GM12878 (cell line): ENCODE results near the gene PLXNA4. TPM values are rescaled to one million over a fixed set of nuclear protein-coding genes. Genes with fewer than 3 reads are reported as not detected.

Source experiments
- ATAC-seq: fragments of 200-7000 bp; cut with Tn5 transposase; 3 replicates; pipeline ENCODE4 v1.9.1; 2020; ENCODE audit warnings: mild to moderate bottlenecking, moderate library complexity
- BruUV-seq: library from RNA; stranded (reverse); fragments of 400-500 nt; replicated peaks from 2 replicates; lab custom pipeline; 2021; lab: Mats Ljungman, UMichigan
- CTCF ChIA-PET: fragments of 300-600 bp; sonication (Branson Sonifier 250); formaldehyde crosslinking; extraction: SDS; loops from one replicate; lab custom pipeline; 2021; ENCODE audit warnings: inconsistent platforms; lab: Yijun Ruan, JAX
- POLR2A ChIA-PET: fragments of 350-600 bp; formaldehyde crosslinking; extraction: SDS; loops from one replicate; lab custom pipeline; 2021; ENCODE audit warnings: inconsistent platforms; lab: Charles Lee
- RAD21 ChIA-PET: fragments of 300-600 bp; sonication (Branson Sonifier 250); formaldehyde crosslinking; loops from one replicate; lab custom pipeline; 2023; ENCODE audit warnings: antibody characterized with exemption; ENCODE audit not compliant: unreplicated experiment; lab: Charles Lee
- SMC1A ChIA-PET: fragments of 300-600 bp; sonication (Branson Sonifier 250); formaldehyde crosslinking; loops from one replicate; lab custom pipeline; 2023; ENCODE audit not compliant: unreplicated experiment, uncharacterized antibody; lab: Charles Lee
- DNase-seq: peaks from one replicate; pipeline ENCODE4 v3.0.0-alpha.2; 2011; ENCODE audit warnings: low read depth, low spot score
- FAIRE-seq: peaks from 3 replicates; lab custom pipeline; 2011; peaks lifted over from hg19 to GRCh38; lab: Jason Lieb, UNC
- H2AFZ ChIP-seq: 2 replicates; pipeline ENCODE4 v1.6.0; 2011; ENCODE audit warnings: low read depth, low read length, control low read depth; ENCODE audit not compliant: control insufficient read depth
- H3K27ac ChIP-seq: 2 replicates; pipeline ENCODE4 v1.5.1; 2011; ENCODE audit warnings: control low read depth; ENCODE audit not compliant: control insufficient read depth, insufficient read depth
- H3K27me3 ChIP-seq, 2 experiments: replicated peaks in 1 of 2; 2 replicates each; pipeline versions ENCODE4 v1.6.0 to v1.6.1; 2011; ENCODE audit warnings: low read length in 1 of 2; ENCODE audit not compliant: control insufficient read depth in 2 of 2, insufficient read depth in 2 of 2
- H3K36me3 ChIP-seq, 2 experiments: 2 replicates each; pipeline ENCODE4 v1.5.1; 2011; ENCODE audit warnings: low read length in 1 of 2; ENCODE audit not compliant: control insufficient read depth in 2 of 2, insufficient read depth in 2 of 2
- H3K4me1 ChIP-seq: 2 replicates; pipeline ENCODE4 v1.6.1; 2011; ENCODE audit warnings: mild to moderate bottlenecking, low read length, moderate library complexity, mixed read lengths; ENCODE audit not compliant: control insufficient read depth, insufficient read depth
- H3K4me2 ChIP-seq: 2 replicates; pipeline ENCODE4 v1.6.0; 2011; ENCODE audit warnings: control low read depth; ENCODE audit not compliant: control insufficient read depth, insufficient read depth
- H3K4me3 ChIP-seq: fragments of 200-600 bp; sonication (generic); 2 replicates; pipeline ENCODE4 v1.5.1; 2016
- H3K79me2 ChIP-seq: 2 replicates; pipeline ENCODE4 v1.6.0; 2011; ENCODE audit warnings: low read length; ENCODE audit not compliant: control insufficient read depth, insufficient read depth
- H3K9ac ChIP-seq: 2 replicates; pipeline ENCODE4 v1.8.0; 2011; ENCODE audit warnings: low read length, control low read depth, mixed read lengths; ENCODE audit not compliant: control insufficient read depth, insufficient read depth
- H3K9me3 ChIP-seq: replicated peaks from 3 replicates; pipeline ENCODE4 v1.5.1; 2011; ENCODE audit warnings: mild to moderate bottlenecking, low read length; ENCODE audit not compliant: control insufficient read depth, insufficient read depth
- H4K20me1 ChIP-seq: 2 replicates; pipeline ENCODE4 v1.6.0; 2011; ENCODE audit not compliant: control insufficient read depth, insufficient read depth
- CBX3 ChIP-seq: fragments of 200-600 bp; sonication (generic); IDR thresholded peaks from 2 replicates; pipeline ENCODE4 v1.6.1; 2016; ENCODE audit warnings: low read depth, borderline replicate concordance
- CEBPB ChIP-seq, 2 experiments: fragments of 150-350 bp in 1 of 2; IDR thresholded peaks; 2 replicates each; pipeline ENCODE4 v1.6.1; 2012 to 2014; ENCODE audit warnings: low read depth in 2 of 2, low read length in 2 of 2, borderline replicate concordance in 1 of 2, inconsistent platforms in 1 of 2
- CREB1 ChIP-seq: IDR thresholded peaks from 2 replicates; pipeline ENCODE4 v1.6.1; 2012; ENCODE audit warnings: low read depth, mild to moderate bottlenecking, inconsistent platforms
- EGR1 ChIP-seq, 2 experiments: IDR thresholded peaks; 1 replicate in 1 of 2; 2 replicates in 1 of 2; pipeline ENCODE4 v1.6.1; 2011 to 2012; ENCODE audit warnings: low read depth in 2 of 2, low read length in 2 of 2, borderline replicate concordance in 1 of 2, mild to moderate bottlenecking in 1 of 2, moderate library complexity in 1 of 2
- ESRRA ChIP-seq: IDR thresholded peaks from 2 replicates; pipeline ENCODE4 v1.6.1; 2012; ENCODE audit warnings: mild to moderate bottlenecking, low read length, improper control_type of control experiment
- IKZF1 ChIP-seq: fragments of 450-650 bp; conservative IDR thresholded peaks from 2 replicates; pipeline ENCODE4 v1.6.1; 2017; ENCODE audit warnings: antibody characterized with exemption, mild to moderate bottlenecking
- IKZF2 ChIP-seq, 2 experiments: fragments of 450-650 bp; IDR thresholded peaks; 2 replicates each; pipeline ENCODE4 v1.6.1; 2017; ENCODE audit warnings: mild to moderate bottlenecking in 2 of 2, moderate library complexity in 2 of 2
- KLF5 ChIP-seq: fragments of 450-650 bp; IDR thresholded peaks from 2 replicates; pipeline ENCODE4 v1.6.1; 2014; ENCODE audit warnings: mild to moderate bottlenecking; ENCODE audit not compliant: partially characterized antibody
- LARP7 ChIP-seq: fragments of 450-650 bp; IDR thresholded peaks from 2 replicates; pipeline ENCODE4 v1.6.1; 2017; ENCODE audit warnings: mild to moderate bottlenecking
- MTA2 ChIP-seq: fragments of 450-650 bp; IDR thresholded peaks from 2 replicates; pipeline ENCODE4 v1.6.1; 2016; ENCODE audit warnings: low read depth, mild to moderate bottlenecking, moderate library complexity
- MTA3 ChIP-seq: IDR thresholded peaks from 2 replicates; pipeline ENCODE4 v1.6.1; 2012; ENCODE audit warnings: low read length, inconsistent platforms, borderline replicate concordance
- POLR2A ChIP-seq: IDR thresholded peaks from 2 replicates; pipeline ENCODE4 v1.6.1; 2011; ENCODE audit warnings: low read depth, mild to moderate bottlenecking, low read length
- RAD51 ChIP-seq: fragments of 450-650 bp; IDR thresholded peaks from 2 replicates; pipeline ENCODE4 v1.6.1; 2016; ENCODE audit warnings: moderate library complexity, mild to moderate bottlenecking, inconsistent platforms
- RBBP5 ChIP-seq: fragments of 200-600 bp; sonication (generic); conservative IDR thresholded peaks from 2 replicates; pipeline ENCODE4 v1.6.1; 2016
- RCOR1 ChIP-seq: conservative IDR thresholded peaks from 2 replicates; pipeline ENCODE4 v1.6.1; 2012; ENCODE audit warnings: low read depth, low read length, improper control_type of control experiment
- SMAD5 ChIP-seq: IDR thresholded peaks from 2 replicates; pipeline ENCODE4 v1.6.1; 2016; ENCODE audit warnings: antibody characterized with exemption, low read depth
- SREBF2 ChIP-seq: IDR thresholded peaks from 2 replicates; pipeline ENCODE4 v1.6.1; 2012; ENCODE audit warnings: mild to moderate bottlenecking, low read length
- TARDBP ChIP-seq: IDR thresholded peaks from 2 replicates; pipeline ENCODE4 v1.6.1; 2016; ENCODE audit warnings: borderline replicate concordance
- TCF3 ChIP-seq: IDR thresholded peaks from 2 replicates; pipeline ENCODE4 v1.6.1; 2012; ENCODE audit warnings: low read depth, mild to moderate bottlenecking, low read length, borderline replicate concordance; ENCODE audit not compliant: insufficient read depth
- YBX1 ChIP-seq: fragments of 450-650 bp; IDR thresholded peaks from 2 replicates; pipeline ENCODE4 v1.6.1; 2016; ENCODE audit warnings: antibody characterized with exemption
- ZNF217 ChIP-seq: fragments of 450-650 bp; IDR thresholded peaks from 2 replicates; pipeline ENCODE4 v1.6.1; 2017; ENCODE audit warnings: antibody characterized with exemption, mild to moderate bottlenecking
- WGBS: methylation state at CpG from one replicate; pipeline ENCODE4 v1.1.6; 2016; ENCODE audit warnings: low lambda C conversion rate; ENCODE audit not compliant: insufficient replicate concordance, insufficient coverage; ENCODE audit errors: missing lambda C conversion rate; 5-methylcytosine and 5-hydroxymethylcytosine counted together
- in situ Hi-C: fragments of 300-500 bp; cut with MboI; formaldehyde crosslinking; loops from 9 replicates; pipeline ENCODE4 v1.14.3; 2018; ENCODE audit warnings: mixed read lengths
- intact Hi-C: fragments of 100-400 bp; cut with micrococcal nuclease; formaldehyde crosslinking; loops from one replicate; pipeline ENCODE4 v1.14.2; 2022; ENCODE audit not compliant: unreplicated experiment
- polyA plus RNA-seq, 11 experiments: library from polyadenylated mRNA; depleted of rRNA in 4 of 11; unstranded in 6 of 11; stranded (reverse) in 5 of 11; fragments of >200 nt; fragmentation: Nextera tagmentation in 4 of 11; fragmentation: Illumina TruSeq in 1 of 11; extraction: Ambion mirVana in 4 of 11; extraction: Trizol in 1 of 11; gene quantifications; 1 replicate in 1 of 11; 2 replicates in 10 of 11; pipeline versions ENCODE4 v1.2.1 to v1.2.3, GENCODE V29; 2011 to 2016; ENCODE audit warnings: inconsistent platforms in 2 of 11, missing spikeins in 2 of 11, low read depth in 1 of 11
- total RNA-seq, 4 experiments: library from RNA; depleted of rRNA in 3 of 4; stranded (reverse); fragments of >200 nt in 3 of 4; fragmentation: Illumina TruSeq in 1 of 4; extraction: Trizol in 1 of 4; gene quantifications; 2 replicates each; pipeline versions ENCODE4 v1.2.1 to v1.2.3, GENCODE V29; 2013 to 2021

The PLXNA4 gene
- total and polyA plus RNA-seq, 10 of the 15 experiments (the other 5 are each of a cell fraction or from before 2014, with no cell fraction given) = 0.03 TPM; not detected in 9

GRCh38 chr7:132102391-132102790, 473.9 kb downstream of the PLXNA4 start:
- no peaks in the 10 kb centered on the region for H3K36me3 ChIP-seq
- no peak overlapping the region for H2AFZ ChIP-seq
- ChIA-PET SMC1A (no interaction called here), POLR2A (no interaction called here)
- no peaks in the 10 kb centered on the region for H3K79me2 ChIP-seq
- no peak for TF ChIP-seq SMAD5
- no peak for TF ChIP-seq POLR2A
- no peak for TF ChIP-seq YBX1
- no peak for TF ChIP-seq EGR1 (IDR thresholded peaks at IDR 0.05; ENCODE audit: borderline replicate concordance in 1 of 2, low read depth in 2 of 2, low read length in 2 of 2)
- TF ChIP-seq IKZF1 = no peak
- no peak for TF ChIP-seq CEBPB (IDR thresholded peaks at IDR 0.05; ENCODE audit: borderline replicate concordance in 1 of 2, low read depth in 2 of 2, low read length in 2 of 2)
- no peak for TF ChIP-seq CREB1
- no peak for TF ChIP-seq IKZF2 (IDR thresholded peaks at IDR 0.05)
- TF ChIP-seq, all 136 proteins: peak for 0
- ChIA-PET RAD21 (no interaction called here), CTCF (no interaction called here)
- no peak overlapping the region for H3K27ac ChIP-seq
- no peaks in the 10 kb centered on the region for H3K9me3 ChIP-seq
- H3K4me3 ChIP-seq = no peak overlapping the region
- H3K4me2 ChIP-seq = no peak overlapping the region
- H4K20me1 ChIP-seq = no peaks in the 10 kb centered on the region
- H3K4me1 ChIP-seq = no peaks in the 10 kb centered on the region
- in situ Hi-C loops = no loop called here
- no TSS peak for BruUV-seq
- no peak overlapping the region for H3K9ac ChIP-seq
- no peak for ATAC-seq
- intact Hi-C loops = no loop called here
- no peak for DNase-seq
- 35% methylated on average over 10 of the region's 10 CpGs for WGBS
- peaks cover 0 to 1% of the 10 kb centered on the region in 2 experiments; a peak in 2 of 4 replicates for H3K27me3 ChIP-seq
- no peak for FAIRE-seq

- RAD21 ChIA-PET = no interaction called here
Measured at GRCh38 chr7:132100981-132101380, 475.3 kb downstream of the PLXNA4 start.

More at GRCh38 chr7:132100981-132101380, 475.3 kb downstream of the PLXNA4 start:
- H3K9ac ChIP-seq = no peak overlapping the region
- no peaks in the 10 kb centered on the region for H3K4me1 ChIP-seq
- ChIA-PET SMC1A (no interaction called here), POLR2A (no interaction called here), CTCF (no interaction called here)
- FAIRE-seq (no peak), DNase-seq (no peak), ATAC-seq (no peak)
- no peaks in the 10 kb centered on the region for H3K36me3 ChIP-seq
- no peak for TF ChIP-seq ZNF217
- TF ChIP-seq TARDBP = no peak
- no peak for TF ChIP-seq MTA3
- TF ChIP-seq RAD51 = no peak
- no peak for TF ChIP-seq LARP7
- TF ChIP-seq CBX3 = no peak
- TF ChIP-seq CEBPB (IDR thresholded peaks at IDR 0.05; ENCODE audit: borderline replicate concordance in 1 of 2, low read depth in 2 of 2, low read length in 2 of 2) = no peak
- no peak for TF ChIP-seq TCF3
- TF ChIP-seq MTA2 = no peak
- no peak for TF ChIP-seq RCOR1
- no peak for TF ChIP-seq SREBF2
- no peak for TF ChIP-seq KLF5
- TF ChIP-seq RBBP5 = no peak
- TF ChIP-seq ESRRA = no peak
- no peak overlapping the region for H3K4me2 ChIP-seq
- no peak overlapping the region for H2AFZ ChIP-seq
- H3K4me3 ChIP-seq = no peak overlapping the region
- no peaks in the 10 kb centered on the region for H3K9me3 ChIP-seq
- no TSS peak for BruUV-seq
- no peak overlapping the region for H3K27ac ChIP-seq
- H3K27me3 ChIP-seq = peaks cover 0 to 1% of the 10 kb centered on the region in 2 experiments; a peak in 2 of 4 replicates
- in situ Hi-C loops (no loop called here), intact Hi-C loops (no loop called here)
- H4K20me1 ChIP-seq = no peaks in the 10 kb centered on the region
- 36% methylated on average over 6 of the region's 6 CpGs for WGBS
- H3K79me2 ChIP-seq = no peaks in the 10 kb centered on the region
